GM23338 (cell line): Measurements from ENCODE around the gene THBS1. TPM values are rescaled to one million over a fixed set of nuclear protein-coding genes. Genes with fewer than 3 reads are reported as not detected.

Experiments used
- ATAC-seq: fragments of 200-7000 bp; cut with Tn5 transposase; 3 replicates; pipeline ENCODE4 v1.9.1; 2020
- DNase-seq: peaks from one replicate; pipeline ENCODE4 v3.0.0-alpha.2; 2015; ENCODE audit warnings: low spot score
- H2AFZ ChIP-seq: fragments of 200-600 bp; sonication (generic); 2 replicates; pipeline ENCODE4 v1.8.0; 2016; ENCODE audit warnings: antibody characterized with exemption, mild to moderate bottlenecking, moderate library complexity
- H3F3A ChIP-seq: fragments of 200-600 bp; sonication (generic); replicated peaks from 2 replicates; pipeline ENCODE4 v1.8.0; 2017; ENCODE audit warnings: antibody characterized with exemption, mixed run types, low read depth
- H3K27ac ChIP-seq: fragments of 200-600 bp; sonication (generic); 2 replicates; pipeline ENCODE4 v1.6.1; 2016; ENCODE audit warnings: low read depth
- H3K27me3 ChIP-seq: fragments of 200-600 bp; sonication (generic); 2 replicates; pipeline ENCODE4 v1.8.0; 2016; ENCODE audit warnings: mild to moderate bottlenecking, mixed run types, moderate library complexity; ENCODE audit not compliant: insufficient read depth
- H3K36me3 ChIP-seq: fragments of 200-600 bp; sonication (generic); 2 replicates; pipeline ENCODE4 v1.8.0; 2016; ENCODE audit warnings: mild to moderate bottlenecking; ENCODE audit not compliant: insufficient read depth
- H3K4me1 ChIP-seq: fragments of 200-600 bp; sonication (generic); 2 replicates; pipeline ENCODE4 v1.8.0; 2016; ENCODE audit warnings: mild to moderate bottlenecking, moderate library complexity; ENCODE audit not compliant: insufficient read depth
- H3K4me2 ChIP-seq: fragments of 200-600 bp; sonication (generic); 2 replicates; pipeline ENCODE4 v1.7.1; 2017; ENCODE audit warnings: mixed run types
- H3K4me3 ChIP-seq: fragments of 200-600 bp; sonication (generic); 2 replicates; pipeline ENCODE4 v1.6.1; 2016; ENCODE audit warnings: mixed run types
- H3K79me2 ChIP-seq: fragments of 200-600 bp; sonication (generic); replicated peaks from 2 replicates; pipeline ENCODE4 v1.8.0; 2017; ENCODE audit warnings: mild to moderate bottlenecking; ENCODE audit not compliant: insufficient read depth
- H3K9me2 ChIP-seq: fragments of 200-600 bp; sonication (generic); 2 replicates; pipeline ENCODE4 v1.8.0; 2017; ENCODE audit not compliant: insufficient read depth
- H4K20me1 ChIP-seq: fragments of 200-600 bp; sonication (generic); replicated peaks from 2 replicates; pipeline ENCODE4 v1.8.0; 2017; ENCODE audit warnings: mild to moderate bottlenecking; ENCODE audit not compliant: insufficient read depth
- H3K27ac Mint-ChIP-seq: 2 replicates; pipeline ENCODE4 v1.8.0; 2020; ENCODE audit warnings: inconsistent platforms, mild to moderate bottlenecking, moderate library complexity, mixed read lengths
- H3K27me3 Mint-ChIP-seq: 3 replicates; pipeline ENCODE4 v1.8.0; 2022; ENCODE audit warnings: low read depth, mild to moderate bottlenecking, moderate library complexity, mixed read lengths, inconsistent platforms; ENCODE audit not compliant: insufficient read depth, poor library complexity
- H3K36me3 Mint-ChIP-seq: 3 replicates; pipeline ENCODE4 v1.8.0; 2021; ENCODE audit warnings: low read depth, mild to moderate bottlenecking, inconsistent platforms, moderate library complexity, mixed read lengths
- H3K4me1 Mint-ChIP-seq: 3 replicates; pipeline ENCODE4 v1.8.0; 2020; ENCODE audit warnings: mild to moderate bottlenecking, inconsistent platforms, mixed read lengths
- H3K4me3 Mint-ChIP-seq: 3 replicates; pipeline ENCODE4 v1.8.0; 2021; ENCODE audit warnings: moderate library complexity, mild to moderate bottlenecking, inconsistent platforms, mixed read lengths
- H3K9me3 Mint-ChIP-seq: 3 replicates; pipeline ENCODE4 v1.8.0; 2020; ENCODE audit warnings: moderate library complexity, mild to moderate bottlenecking, inconsistent platforms, mixed read lengths
- EZH2 ChIP-seq: fragments of 200-600 bp; sonication (generic); IDR thresholded peaks from one replicate; pipeline ENCODE4 v1.8.0; 2017; ENCODE audit warnings: antibody characterized with exemption, mild to moderate bottlenecking, low read depth; ENCODE audit not compliant: unreplicated experiment
- JUNB ChIP-seq: IDR thresholded peaks from one replicate; pipeline ENCODE4 v1.6.1; 2016; ENCODE audit warnings: antibody characterized with exemption; ENCODE audit not compliant: unreplicated experiment
- NANOG ChIP-seq: IDR thresholded peaks from 2 replicates; pipeline ENCODE4 v1.6.1; 2016; ENCODE audit warnings: antibody characterized with exemption, borderline replicate concordance
- POLR2AphosphoS5 ChIP-seq: IDR thresholded peaks from 2 replicates; pipeline ENCODE4 v1.6.1; 2016; ENCODE audit warnings: antibody characterized with exemption, low read depth
- REST ChIP-seq: IDR thresholded peaks from one replicate; pipeline ENCODE4 v1.6.1; 2018; ENCODE audit warnings: antibody characterized with exemption; ENCODE audit not compliant: unreplicated experiment
- STAT1 ChIP-seq: IDR thresholded peaks from one replicate; pipeline ENCODE4 v1.6.1; 2016; ENCODE audit warnings: antibody characterized with exemption; ENCODE audit not compliant: unreplicated experiment
- ZNF114 ChIP-seq: fragments of 250-450 bp; sonication (Bioruptor Pico); IDR thresholded peaks from 2 replicates; pipeline ENCODE4 v1.5.0; 2020; ENCODE audit warnings: mild to moderate bottlenecking, moderate library complexity
- ZNF331 ChIP-seq: fragments of 250-450 bp; sonication (Bioruptor Pico); IDR thresholded peaks from 2 replicates; pipeline ENCODE4 v1.5.0; 2020; ENCODE audit warnings: low read depth, mild to moderate bottlenecking, moderate library complexity
- ZNF462 ChIP-seq: fragments of 250-450 bp; sonication (Bioruptor Pico); IDR thresholded peaks from 2 replicates; pipeline ENCODE4 v1.5.0; 2020; ENCODE audit warnings: mild to moderate bottlenecking, moderate library complexity
- polyA plus RNA-seq: library from polyadenylated mRNA; unstranded; fragments of >200 nt; fragmentation: Nextera tagmentation; extraction: Ambion mirVana; gene quantifications from 2 replicates; pipeline ENCODE4 v1.2.1, GENCODE V29; 2016
- total RNA-seq: library from RNA; depleted of rRNA; stranded (reverse); fragments of >200 nt; shearing (Covaris generic); gene quantifications from 2 replicates; pipeline ENCODE4 v1.2.3, GENCODE V29; 2014

The THBS1 gene
- total and polyA plus RNA-seq, 2 experiments from 2014 or later, result 21.7 to 81.9 TPM

DNA sequence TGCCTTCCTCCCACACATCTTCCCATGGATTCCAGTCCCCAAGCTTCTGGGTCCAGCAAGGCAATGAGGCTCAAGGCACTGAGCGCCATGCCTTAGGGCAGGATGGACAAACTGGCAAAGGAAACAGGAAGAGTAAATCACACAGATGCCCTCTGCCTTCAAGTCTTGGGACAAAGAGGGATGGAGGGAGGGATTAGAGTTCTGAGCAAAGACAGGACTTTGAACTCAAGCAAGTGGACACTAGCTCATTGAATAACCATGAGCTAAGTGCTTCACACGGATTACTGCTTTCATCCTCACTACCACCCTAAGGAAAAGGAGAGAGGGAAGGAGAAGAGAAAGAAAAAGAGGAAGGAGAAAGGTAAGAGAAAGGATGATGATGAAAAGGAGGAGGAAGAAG, 7.6 kb upstream of the THBS1 start:
- H3K4me3 Mint-ChIP-seq, result no peak overlapping the region
- Histone ChIP-seq H3F3A (no peaks in the 10 kb centered on the region), H3K36me3 (no peaks in the 10 kb centered on the region), H3K79me2 (no peaks in the 10 kb centered on the region), H3K9me2 (peaks cover 17% of the 10 kb centered on the region; the same call in 1 of the 2 replicates), H3K4me2 (no peak overlapping the region), H4K20me1 (no peaks in the 10 kb centered on the region), H2AFZ (no peak overlapping the region), H3K27ac (no peak overlapping the region), H3K4me3 (no peak overlapping the region), H3K4me1 (no peaks in the 10 kb centered on the region), H3K27me3 (0 out of 2 replicates have a peak, but pooled peaks cover under 1% of the 10 kb centered on the region)
- no peaks in the 10 kb centered on the region for H3K36me3 Mint-ChIP-seq
- peaks cover under 1% of the 10 kb centered on the region; the same call in 2 of the 3 replicates for H3K4me1 Mint-ChIP-seq
- DNase-seq (no peak), ATAC-seq (no peak)
- H3K27ac Mint-ChIP-seq, result no peak overlapping the region
- H3K27me3 Mint-ChIP-seq, result no peaks in the 10 kb centered on the region
- TF ChIP-seq ZNF114 (CRISPR knock-in tag), result no peak
- TF ChIP-seq JUNB, result no peak
- no peak for TF ChIP-seq EZH2
- no peak for TF ChIP-seq POLR2AphosphoS5
- no peak for TF ChIP-seq ZNF331 (CRISPR knock-in tag)
- no peak for TF ChIP-seq STAT1
- no peak for TF ChIP-seq REST
- H3K9me3 Mint-ChIP-seq, result no peaks in the 10 kb centered on the region

DNA sequence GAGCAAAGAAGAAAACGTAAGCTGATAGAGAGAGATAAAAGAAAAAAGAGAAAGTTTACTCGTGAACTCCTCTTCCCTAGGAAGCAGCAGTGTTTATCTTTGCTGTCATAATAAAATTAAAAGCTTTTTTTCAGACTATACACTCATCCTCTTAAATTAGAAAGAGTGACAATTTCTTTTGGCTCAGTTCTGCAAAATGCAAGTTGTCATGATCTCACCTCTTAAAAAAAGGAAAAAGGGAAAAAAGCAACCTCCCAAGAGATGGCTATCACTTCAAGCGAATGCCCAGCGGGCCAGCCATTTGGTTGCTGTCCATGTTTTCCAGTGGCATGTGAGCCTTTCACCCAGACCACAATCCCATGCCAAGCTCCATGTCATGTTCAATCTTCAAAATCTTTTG, 7.0 kb upstream of the THBS1 start:
- Mint-ChIP-seq H3K27me3 (no peaks in the 10 kb centered on the region), H3K4me1 (peaks cover 6% of the 10 kb centered on the region), H3K9me3 (no peaks in the 10 kb centered on the region), H3K27ac (no peak overlapping the region), H3K36me3 (no peaks in the 10 kb centered on the region), H3K4me3 (no peak overlapping the region)
- ATAC-seq, result no peak
- Histone ChIP-seq H3K27ac (no peak overlapping the region), H2AFZ (no peak overlapping the region), H3K79me2 (no peaks in the 10 kb centered on the region), H3K4me3 (no peak overlapping the region), H3K4me2 (no peak overlapping the region), H3F3A (no peaks in the 10 kb centered on the region), H3K27me3 (peaks cover 6% of the 10 kb centered on the region; the same call in 1 of the 2 replicates), H3K9me2 (peaks cover 15% of the 10 kb centered on the region; the same call in 1 of the 2 replicates), H3K4me1 (peaks cover 5% of the 10 kb centered on the region; the same call in 1 of the 2 replicates), H3K36me3 (no peaks in the 10 kb centered on the region), H4K20me1 (no peaks in the 10 kb centered on the region)
- DNase-seq, result no peak
- no peak for TF ChIP-seq ZNF114 (CRISPR knock-in tag)
- TF ChIP-seq ZNF462 (CRISPR knock-in tag), result no peak
- TF ChIP-seq NANOG, result no peak
